HG03064 (cell line): Measurements from ENCODE around the gene CMSS1.

ENCODE experiments used
- ATAC-seq: cut with Tn5 transposase; IDR thresholded peaks from one replicate; pipeline ENCODE4 v1.9.1; 2021; ENCODE audit warnings: low read depth; ENCODE audit not compliant: unreplicated experiment

Gene CMSS1

GRCh38 chr3:99817437-99818240 is at the start of gene CMSS1:
Gene CMSS1, plus strand, starts transcription at chr3:99817862.
- ATAC-seq: peak; percentile 97

DNA sequence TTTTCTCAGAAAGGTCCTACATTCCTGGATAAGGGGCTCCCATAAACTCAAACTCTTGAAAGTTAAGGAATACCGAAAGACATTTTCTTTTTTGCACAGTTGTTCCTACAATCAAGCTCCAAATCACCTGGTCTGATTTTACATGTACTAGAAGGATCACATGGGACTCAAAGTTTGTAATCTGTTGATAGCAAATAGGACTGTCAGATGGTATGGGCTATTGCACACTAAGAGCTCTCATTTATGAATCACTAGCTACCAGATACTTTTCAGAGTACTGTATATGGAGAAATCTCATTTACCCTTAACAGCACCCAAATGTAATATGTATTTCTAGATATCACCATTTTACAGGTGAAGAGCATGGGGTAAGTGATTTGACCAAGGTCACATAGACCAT is 49.5 kb upstream of the CMSS1 start:
- ATAC-seq: no peak

GRCh38 chr3:99768808-99769501 is 48.7 kb upstream of the CMSS1 start:
- no peak for ATAC-seq

DNA sequence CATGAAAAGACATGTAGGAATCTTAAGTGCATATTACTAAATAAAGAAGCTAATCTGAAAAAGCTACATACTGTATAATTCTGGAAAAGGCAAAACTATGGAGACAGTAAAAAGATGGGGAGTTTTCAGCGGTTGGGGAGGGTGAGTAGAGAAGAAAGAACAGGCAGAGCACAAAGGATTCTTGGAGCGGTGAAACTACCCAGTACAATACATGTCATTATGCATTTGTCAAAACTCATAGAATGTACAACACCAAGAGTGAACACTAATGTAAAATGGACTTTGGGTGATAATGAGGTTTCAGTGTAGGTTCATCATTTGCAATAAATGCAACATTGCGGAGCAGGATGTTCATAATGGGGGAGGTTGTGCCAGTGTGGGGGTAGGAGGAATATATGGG is 45.5 kb upstream of the CMSS1 start:
- ATAC-seq: no peak

DNA sequence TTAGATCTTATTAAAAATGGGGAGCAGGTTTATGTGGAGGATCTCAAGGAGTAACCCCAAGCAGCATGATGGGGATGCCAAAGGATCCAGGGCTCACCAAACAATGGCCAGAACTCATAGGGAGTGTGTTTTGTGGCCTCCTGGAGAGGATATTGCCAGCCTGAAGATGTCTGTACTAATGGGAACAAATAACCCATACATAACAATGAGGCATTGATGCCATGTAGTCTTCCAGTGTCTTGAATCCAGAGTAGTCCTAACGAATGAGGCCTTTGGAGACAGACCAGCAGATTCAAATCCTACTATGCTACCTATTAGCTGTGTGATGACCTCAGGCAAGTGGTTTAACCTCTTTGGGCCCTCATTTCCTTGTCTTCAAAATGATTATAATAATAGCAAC is 45.0 kb upstream of the CMSS1 start:
- ATAC-seq: no peak

- no peak for ATAC-seq
Observed at GRCh38 chr3:99774467-99774866, 43.2 kb upstream of the CMSS1 start.

- ATAC-seq: no peak
Observed at GRCh38 chr3:99776516-99777209, 41.0 kb upstream of the CMSS1 start.

DNA sequence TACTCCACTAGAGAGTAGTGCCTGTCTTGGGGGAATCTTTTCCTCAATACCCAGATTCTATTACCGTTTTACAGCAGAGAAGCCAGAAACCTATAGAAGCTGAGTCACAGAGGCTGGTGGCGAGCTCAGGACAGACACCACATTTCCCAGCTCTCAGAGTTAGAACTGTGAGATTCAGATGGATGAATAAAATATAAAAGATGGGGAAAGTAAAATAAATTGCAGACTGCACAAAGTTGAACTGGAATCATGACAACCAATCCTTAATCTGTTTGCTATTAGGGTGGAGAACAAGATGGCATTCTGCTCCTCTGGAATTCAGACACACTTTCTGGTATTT is 40.5 kb upstream of the CMSS1 start:
- ATAC-seq: no peak

DNA sequence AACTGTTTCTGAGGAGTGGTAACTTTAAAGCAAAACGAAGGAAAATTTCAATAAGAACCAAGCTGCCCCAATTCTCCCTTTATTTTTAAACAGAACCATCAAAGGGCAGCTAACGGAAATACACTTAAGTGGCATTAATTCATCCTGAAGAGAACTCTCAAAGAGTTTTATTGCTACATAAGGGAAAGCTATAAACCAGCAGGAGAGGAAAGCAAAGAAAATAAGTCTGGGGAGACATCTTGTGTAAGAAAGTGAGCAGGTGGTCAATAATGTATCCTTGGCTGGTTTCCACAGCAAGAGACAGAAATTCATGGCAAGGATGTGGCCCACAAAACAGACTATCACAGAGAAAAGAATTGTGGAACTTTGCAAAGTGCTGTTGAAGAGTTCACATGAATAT is 40.0 kb upstream of the CMSS1 start:
- ATAC-seq: no peak

GRCh38 chr3:99780749-99781148 is 36.9 kb upstream of the CMSS1 start:
- no peak for ATAC-seq

- ATAC-seq: no peak
Observed at GRCh38 chr3:99781761-99782160, 35.9 kb upstream of the CMSS1 start.

GRCh38 chr3:99783011-99783573 is 34.6 kb upstream of the CMSS1 start:
- no peak for ATAC-seq

DNA sequence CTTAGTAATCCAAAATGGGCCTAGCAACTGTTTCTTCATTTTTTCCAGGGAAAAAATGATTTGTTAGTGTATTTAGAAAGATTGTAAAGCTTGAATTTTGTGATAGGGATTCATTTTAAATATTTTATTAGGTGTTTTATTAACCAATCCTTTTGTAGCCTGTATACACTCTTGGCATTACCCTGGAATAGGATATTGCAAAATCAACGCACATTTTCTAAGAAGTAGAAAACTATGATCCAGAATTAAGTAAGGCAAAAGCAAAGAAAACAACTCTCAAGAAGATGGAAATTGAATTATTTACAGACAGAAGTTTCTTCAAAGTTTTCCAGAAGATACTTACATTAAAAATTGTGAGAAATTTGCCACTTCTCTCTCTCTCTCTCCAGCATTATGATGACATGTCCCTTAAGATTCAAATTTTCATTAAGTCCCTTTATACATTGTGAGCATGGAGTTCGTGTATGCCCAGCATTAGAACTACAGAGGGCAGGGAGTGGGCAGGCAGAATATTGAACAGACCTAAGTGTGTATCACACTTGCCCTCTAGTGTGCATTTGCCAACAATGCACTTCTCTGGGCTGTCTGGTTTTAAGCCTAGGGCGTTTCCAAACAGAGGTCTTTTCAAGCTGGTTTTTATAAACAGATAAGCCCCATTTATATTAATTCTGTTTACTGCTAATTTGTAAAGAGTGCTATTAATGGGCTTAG is 28.5 kb upstream of the CMSS1 start:
- peak; percentile 90 for ATAC-seq

GRCh38 chr3:99794485-99794884 is 23.2 kb upstream of the CMSS1 start:
- no peak for ATAC-seq

- no peak for ATAC-seq
Observed at GRCh38 chr3:99795573-99795972, 22.1 kb upstream of the CMSS1 start.

DNA sequence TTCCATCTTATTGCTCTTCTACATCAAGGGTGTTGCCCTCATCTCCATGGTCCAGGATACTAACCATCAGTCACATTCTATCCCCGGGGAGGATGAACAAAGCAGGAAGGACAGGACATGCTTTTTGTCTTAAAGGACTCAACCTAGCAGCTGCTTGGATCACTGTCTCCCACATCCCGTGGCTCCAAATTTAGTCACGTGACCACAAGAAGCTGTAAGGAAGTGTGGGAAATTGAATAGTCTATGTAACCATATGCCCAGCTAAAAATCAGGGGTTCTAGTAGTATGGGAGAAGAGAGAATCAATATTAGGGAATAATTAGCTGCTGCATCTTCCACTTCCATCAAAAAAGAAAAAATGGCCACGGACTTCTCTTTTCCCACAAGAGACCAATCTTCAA is 18.2 kb upstream of the CMSS1 start:
- ATAC-seq: no peak

DNA sequence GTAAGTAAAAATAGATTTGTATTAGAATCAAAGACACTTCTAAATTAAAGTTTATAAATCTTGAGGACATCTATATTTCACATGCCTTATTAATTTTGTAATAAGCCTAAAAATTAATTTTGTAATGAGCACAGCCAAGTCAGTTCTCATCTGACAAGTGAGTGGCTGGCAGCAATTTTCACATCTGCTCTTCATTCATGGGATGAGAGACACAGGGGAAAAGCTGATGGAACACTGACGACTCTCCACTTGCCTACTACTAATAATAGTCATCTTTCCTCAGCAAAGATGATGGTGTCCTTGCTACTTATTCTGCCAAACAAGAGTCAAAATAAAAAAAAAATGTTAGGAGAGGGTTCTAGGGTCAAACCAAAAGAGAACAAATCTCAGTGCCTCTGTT is 14.4 kb upstream of the CMSS1 start:
- no peak for ATAC-seq

- ATAC-seq: no peak
Observed at GRCh38 chr3:99805160-99805559, 12.5 kb upstream of the CMSS1 start.

GRCh38 chr3:99808163-99808794 is 9.4 kb upstream of the CMSS1 start:
- no peak for ATAC-seq

GRCh38 chr3:99809565-99809964 is 8.1 kb upstream of the CMSS1 start:
- no peak for ATAC-seq
